GM13977 (cell line): ENCODE data around the gene DLG1.

Experiments used
- DNase-seq: peaks from one replicate; pipeline ENCODE4 v3.0.0; 2012; ENCODE audit warnings: low spot score
- in situ Hi-C: fragments of 300-500 bp; cut with MboI; formaldehyde crosslinking; loops from one replicate; pipeline ENCODE4 v1.12.0; 2022; ENCODE audit warnings: low sequenced_read_pairs, low pct_unique_long_range_greater_than_20kb, mixed read lengths, inconsistent platforms; ENCODE audit not compliant: unreplicated experiment
- TF ChIP-seq, protein P1 (sequence below): IDR thresholded peaks from 2 replicates; pipeline ENCODE4 v1.5.1; 2012; ENCODE audit warnings: mild to moderate bottlenecking, control low read depth; ENCODE audit not compliant: insufficient read depth; ENCODE audit errors: extremely low read depth, missing control alignments

Gene DLG1

GRCh38 chr3:197302033-197302432, 3.6 kb upstream of the DLG1 start:
- no peak for DNase-seq
- TF ChIP-seq, protein P1, sequence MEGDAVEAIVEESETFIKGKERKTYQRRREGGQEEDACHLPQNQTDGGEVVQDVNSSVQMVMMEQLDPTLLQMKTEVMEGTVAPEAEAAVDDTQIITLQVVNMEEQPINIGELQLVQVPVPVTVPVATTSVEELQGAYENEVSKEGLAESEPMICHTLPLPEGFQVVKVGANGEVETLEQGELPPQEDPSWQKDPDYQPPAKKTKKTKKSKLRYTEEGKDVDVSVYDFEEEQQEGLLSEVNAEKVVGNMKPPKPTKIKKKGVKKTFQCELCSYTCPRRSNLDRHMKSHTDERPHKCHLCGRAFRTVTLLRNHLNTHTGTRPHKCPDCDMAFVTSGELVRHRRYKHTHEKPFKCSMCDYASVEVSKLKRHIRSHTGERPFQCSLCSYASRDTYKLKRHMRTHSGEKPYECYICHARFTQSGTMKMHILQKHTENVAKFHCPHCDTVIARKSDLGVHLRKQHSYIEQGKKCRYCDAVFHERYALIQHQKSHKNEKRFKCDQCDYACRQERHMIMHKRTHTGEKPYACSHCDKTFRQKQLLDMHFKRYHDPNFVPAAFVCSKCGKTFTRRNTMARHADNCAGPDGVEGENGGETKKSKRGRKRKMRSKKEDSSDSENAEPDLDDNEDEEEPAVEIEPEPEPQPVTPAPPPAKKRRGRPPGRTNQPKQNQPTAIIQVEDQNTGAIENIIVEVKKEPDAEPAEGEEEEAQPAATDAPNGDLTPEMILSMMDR: no peak
- in situ Hi-C loops: no loop called here

DNA sequence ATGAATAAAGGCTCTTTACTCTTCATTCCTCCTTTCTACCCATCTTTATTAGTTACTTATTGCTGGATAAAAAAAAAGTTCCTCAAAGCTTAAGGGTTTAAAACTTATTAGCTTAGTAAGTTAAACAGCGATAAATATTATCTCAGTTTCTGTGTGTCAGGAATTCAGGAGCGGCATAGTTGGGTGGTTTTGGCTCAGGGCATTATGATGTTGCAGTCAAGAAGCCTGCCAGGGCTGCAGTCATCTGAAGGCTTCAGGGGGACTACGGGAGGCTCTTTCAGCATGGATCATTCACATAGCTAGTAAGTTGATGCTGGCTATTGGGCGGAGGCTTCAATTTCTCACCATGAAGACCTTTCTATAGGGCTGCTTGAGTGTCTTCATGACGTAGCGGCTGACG, 1.9 kb upstream of the DLG1 start:
- in situ Hi-C loops: no loop called here
- TF ChIP-seq, protein P1: no peak
- no peak for DNase-seq

GRCh38 chr3:197298945-197299854, 788 bp upstream of the DLG1 start:
- TF ChIP-seq, protein P1: no peak
- DNase-seq: peak; percentile 54
- in situ Hi-C loops: no loop called here

DNA sequence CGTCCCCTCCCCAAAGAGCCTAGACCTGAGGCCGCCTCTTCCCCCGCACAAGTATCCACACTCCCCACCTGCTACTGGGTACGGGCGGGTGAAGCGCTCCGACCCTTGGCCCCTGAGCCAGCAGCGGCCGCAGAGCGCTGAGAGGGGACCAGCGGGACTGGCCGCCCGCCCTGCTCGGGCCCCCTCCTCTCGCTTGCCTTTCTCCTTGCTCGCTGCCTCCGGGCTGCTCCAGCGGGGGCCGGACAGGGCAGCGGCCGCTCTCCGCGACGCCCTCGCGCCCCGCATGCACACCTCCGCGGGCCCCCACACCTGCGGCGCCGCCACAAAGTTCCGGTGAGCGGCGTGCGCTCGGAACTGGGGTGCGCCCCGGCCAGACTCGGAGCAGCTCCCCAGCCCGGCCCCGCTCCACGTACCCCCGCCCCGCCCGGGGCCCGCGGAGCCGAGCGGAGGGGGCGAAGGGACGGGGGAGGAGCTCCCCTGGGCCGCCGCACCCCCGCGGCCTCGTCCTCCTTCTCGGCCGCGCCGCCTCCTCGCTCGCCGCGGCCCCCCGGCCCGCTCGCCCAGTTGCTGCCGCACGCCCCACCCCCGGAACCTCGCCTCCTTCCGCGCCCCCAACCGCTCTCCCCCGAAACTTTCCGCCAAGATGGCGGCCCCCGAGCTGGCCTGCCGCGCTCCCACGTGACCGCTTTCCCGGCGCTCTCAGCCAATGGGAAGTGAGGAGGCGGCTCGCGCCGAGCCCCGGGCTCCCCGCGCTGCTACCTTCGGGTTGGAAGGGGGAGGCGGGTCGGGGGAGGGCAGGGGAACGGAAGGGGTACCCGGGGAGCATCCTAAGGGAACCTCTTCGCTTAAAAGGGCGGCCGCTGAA, 704 bp downstream of the DLG1 start:
- in situ Hi-C loops: no loop called here
- peak; percentile 94 for DNase-seq
- TF ChIP-seq, protein P1: no peak

GRCh38 chr3:197297002-197297401, 1.4 kb downstream of the DLG1 start:
- peak; percentile 18 for DNase-seq
- in situ Hi-C loops: no loop called here
- TF ChIP-seq, protein P1: no peak

DNA sequence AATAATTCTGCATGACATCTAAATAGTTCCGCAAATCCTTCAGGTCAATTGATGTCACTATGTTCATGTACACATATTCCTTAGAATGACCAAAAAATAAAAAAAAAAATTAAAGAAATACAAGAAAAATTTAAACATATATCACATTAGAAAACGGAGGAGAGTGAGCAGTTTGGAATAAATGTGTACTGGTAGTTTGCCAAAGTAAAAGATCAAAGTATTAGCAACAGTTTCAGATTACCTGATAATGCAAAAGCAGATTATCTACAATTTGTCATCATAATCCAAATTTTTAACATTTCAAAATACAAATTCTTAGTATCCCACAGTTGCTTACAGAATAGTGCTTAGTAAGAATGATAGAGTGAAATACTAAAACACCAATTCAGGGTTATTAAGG, 1.9 kb downstream of the DLG1 start:
- in situ Hi-C loops: no loop called here
- DNase-seq: no peak
- TF ChIP-seq, protein P1: no peak
